Measurements from ENCODE around the gene PARP12. TPM values are rescaled to one million over a fixed set of nuclear protein-coding genes. Genes with fewer than 3 reads are reported as not detected.
"Not testable (repeated sequence)": the region's sequence is repeated elsewhere in the genome, so short reads cannot be mapped to it uniquely, and the experiment has no call there.

PARP12 gene
- 100 to 1,000 TPM; 134 to 138 TPM for total RNA-seq
- total RNA-seq = 128 to 149 reads per million in 2 donors

- ATAC-seq (peak; percentile 80), DNase-seq (peak; percentile 73 to 85 (median 81))
- Mint-ChIP-seq H3K4me3 (peak within 1 kb of the TSS; percentile 86), H3K27me3 (no peaks in the 10 kb centered on the region), H3K27ac (peak within 1 kb of the TSS; percentile 80), H3K36me3 (ENCODE audit: low read depth) (peaks cover 2% of the 10 kb centered on the region), H3K4me1 (peaks cover 39% of the 10 kb centered on the region)
- peaks cover 7% of the 10 kb centered on the region for H3K9me3 ChIP-seq (ENCODE audit: control insufficient read depth, low read length, poor library complexity, severe bottlenecking)
Observed at GRCh38 chr7:140062528-140063299, at the start of gene PARP12. Gene PARP12, minus strand, starts transcription at chr7:140062951. Its CDS starts 104 bp downstream, at chr7:140062847.

- ATAC-seq; H3K27me3 Mint-ChIP-seq; H3K9me3 ChIP-seq (ENCODE audit: control insufficient read depth, low read length, poor library complexity, severe bottlenecking); H3K36me3 Mint-ChIP-seq (ENCODE audit: low read depth); DNase-seq; H3K4me1 Mint-ChIP-seq; H3K4me3 Mint-ChIP-seq; H3K27ac Mint-ChIP-seq: not testable (repeated sequence)
Observed at GRCh38 chr7:140108777-140109176, 46.0 kb upstream of the PARP12 start.

- Mint-ChIP-seq H3K27ac (no peak overlapping the region), H3K27me3 (no peaks in the 10 kb centered on the region), H3K36me3 (ENCODE audit: low read depth) (peaks cover 18% of the 10 kb centered on the region), H3K4me1 (peaks cover 3% of the 10 kb centered on the region), H3K4me3 (no peak overlapping the region)
- DNase-seq (no peak), ATAC-seq (no peak)
- H3K9me3 ChIP-seq (ENCODE audit: control insufficient read depth, low read length, poor library complexity, severe bottlenecking) = no peaks in the 10 kb centered on the region
Observed at GRCh38 chr7:140096459-140096858, 33.7 kb upstream of the PARP12 start.

GRCh38 chr7:140093375-140093774, 30.6 kb upstream of the PARP12 start:
- no peak for DNase-seq
- H3K9me3 ChIP-seq (ENCODE audit: control insufficient read depth, low read length, poor library complexity, severe bottlenecking) = no peaks in the 10 kb centered on the region
- Mint-ChIP-seq H3K4me3 (no peak overlapping the region), H3K27ac (peak overlapping the region; percentile 29), H3K27me3 (no peaks in the 10 kb centered on the region), H3K36me3 (ENCODE audit: low read depth) (peaks cover 14% of the 10 kb centered on the region), H3K4me1 (peaks cover 4% of the 10 kb centered on the region)
- ATAC-seq = no peak

GRCh38 chr7:140085447-140085846, 22.7 kb upstream of the PARP12 start:
- Mint-ChIP-seq H3K27ac (peak overlapping the region; percentile 81), H3K36me3 (ENCODE audit: low read depth) (no peaks in the 10 kb centered on the region), H3K4me1 (peaks cover 18% of the 10 kb centered on the region), H3K4me3 (peak overlapping the region; percentile 77), H3K27me3 (no peaks in the 10 kb centered on the region)
- H3K9me3 ChIP-seq (ENCODE audit: control insufficient read depth, low read length, poor library complexity, severe bottlenecking) = no peaks in the 10 kb centered on the region
- DNase-seq (no peak), ATAC-seq (peak; percentile 16)

- peak; percentile 68 for ATAC-seq
- peak overlapping the region; percentile 81 for H3K27ac Mint-ChIP-seq
- no peaks in the 10 kb centered on the region for H3K27me3 Mint-ChIP-seq
- H3K36me3 Mint-ChIP-seq (ENCODE audit: low read depth) = no peaks in the 10 kb centered on the region
- peak overlapping the region; percentile 77 for H3K4me3 Mint-ChIP-seq
- H3K4me1 Mint-ChIP-seq = peaks cover 18% of the 10 kb centered on the region
- no peaks in the 10 kb centered on the region for H3K9me3 ChIP-seq (ENCODE audit: control insufficient read depth, low read length, poor library complexity, severe bottlenecking)
- no peak for DNase-seq
Observed at GRCh38 chr7:140084972-140085371, 22.2 kb upstream of the PARP12 start.

- peak overlapping the region; percentile 81 for H3K27ac Mint-ChIP-seq
- ATAC-seq (no peak), DNase-seq (no peak)
- peak overlapping the region; percentile 21 for H3K4me3 Mint-ChIP-seq
- no peaks in the 10 kb centered on the region for H3K36me3 Mint-ChIP-seq (ENCODE audit: low read depth)
- no peaks in the 10 kb centered on the region for H3K9me3 ChIP-seq (ENCODE audit: control insufficient read depth, low read length, poor library complexity, severe bottlenecking)
- H3K27me3 Mint-ChIP-seq = no peaks in the 10 kb centered on the region
- peaks cover 18% of the 10 kb centered on the region for H3K4me1 Mint-ChIP-seq
Observed at GRCh38 chr7:140084142-140084655, 21.4 kb upstream of the PARP12 start.

- peaks cover 18% of the 10 kb centered on the region for H3K4me1 Mint-ChIP-seq
- no peaks in the 10 kb centered on the region for H3K36me3 Mint-ChIP-seq (ENCODE audit: low read depth)
- no peaks in the 10 kb centered on the region for H3K27me3 Mint-ChIP-seq
- DNase-seq (no peak), ATAC-seq (no peak)
- peak overlapping the region; percentile 53 for H3K27ac Mint-ChIP-seq
- no peaks in the 10 kb centered on the region for H3K9me3 ChIP-seq (ENCODE audit: control insufficient read depth, low read length, poor library complexity, severe bottlenecking)
- H3K4me3 Mint-ChIP-seq = no peak overlapping the region
Observed at GRCh38 chr7:140082770-140083169, 20.0 kb upstream of the PARP12 start.

- Mint-ChIP-seq H3K4me3 (no peak overlapping the region), H3K27ac (peak overlapping the region; percentile 53), H3K4me1 (peaks cover 18% of the 10 kb centered on the region), H3K36me3 (ENCODE audit: low read depth) (no peaks in the 10 kb centered on the region), H3K27me3 (no peaks in the 10 kb centered on the region)
- H3K9me3 ChIP-seq (ENCODE audit: control insufficient read depth, low read length, poor library complexity, severe bottlenecking) = no peaks in the 10 kb centered on the region
- DNase-seq (no peak), ATAC-seq (no peak)
Observed at GRCh38 chr7:140081774-140082425, 19.1 kb upstream of the PARP12 start.

GRCh38 chr7:140080919-140081318, 18.2 kb upstream of the PARP12 start:
- H3K4me3 Mint-ChIP-seq = no peak overlapping the region

GRCh38 chr7:140079121-140079536, 16.4 kb upstream of the PARP12 start:
- H3K9me3 ChIP-seq (ENCODE audit: control insufficient read depth, low read length, poor library complexity, severe bottlenecking) = no peaks in the 10 kb centered on the region
- H3K4me1 Mint-ChIP-seq = peaks cover 6% of the 10 kb centered on the region
- no peak for ATAC-seq
- H3K4me3 Mint-ChIP-seq = no peak overlapping the region
- H3K27ac Mint-ChIP-seq = no peak overlapping the region
- peaks cover 4% of the 10 kb centered on the region for H3K27me3 Mint-ChIP-seq
- no peak for DNase-seq
- H3K36me3 Mint-ChIP-seq (ENCODE audit: low read depth) = no peaks in the 10 kb centered on the region

More at GRCh38 chr7:140080919-140081318, 18.2 kb upstream of the PARP12 start:
- Mint-ChIP-seq H3K4me1 (peaks cover 15% of the 10 kb centered on the region), H3K27ac (peak overlapping the region; percentile 37), H3K27me3 (no peaks in the 10 kb centered on the region), H3K36me3 (ENCODE audit: low read depth) (no peaks in the 10 kb centered on the region)
- DNase-seq (no peak), ATAC-seq (no peak)
- H3K9me3 ChIP-seq (ENCODE audit: control insufficient read depth, low read length, poor library complexity, severe bottlenecking) = no peaks in the 10 kb centered on the region

GRCh38 chr7:140078392-140078791, 15.6 kb upstream of the PARP12 start:
- ATAC-seq = no peak
- Mint-ChIP-seq H3K4me3 (no peak overlapping the region), H3K36me3 (ENCODE audit: low read depth) (peaks cover 3% of the 10 kb centered on the region), H3K27ac (no peak overlapping the region), H3K4me1 (peaks cover 3% of the 10 kb centered on the region), H3K27me3 (peaks cover 5% of the 10 kb centered on the region)
- no peak for DNase-seq
- no peaks in the 10 kb centered on the region for H3K9me3 ChIP-seq (ENCODE audit: control insufficient read depth, low read length, poor library complexity, severe bottlenecking)

GRCh38 chr7:140074780-140075179, 12.0 kb upstream of the PARP12 start:
- no peaks in the 10 kb centered on the region for H3K9me3 ChIP-seq (ENCODE audit: control insufficient read depth, low read length, poor library complexity, severe bottlenecking)
- peaks cover 5% of the 10 kb centered on the region for H3K27me3 Mint-ChIP-seq
- no peak overlapping the region for H3K27ac Mint-ChIP-seq
- peaks cover 4% of the 10 kb centered on the region for H3K36me3 Mint-ChIP-seq (ENCODE audit: low read depth)
- no peak overlapping the region for H3K4me3 Mint-ChIP-seq
- peaks cover under 1% of the 10 kb centered on the region for H3K4me1 Mint-ChIP-seq
- ATAC-seq (no peak), DNase-seq (no peak)
